UCSD-AML1 (cell line): Measurements from ENCODE around the gene ABCA7.
A peak's percentile ranks its signal among the peaks of the same experiment; 100 is the strongest.

Experiments used
- DNase-seq: peaks from one replicate; lab custom pipeline; 2025; ENCODE audit not compliant: unreplicated experiment; lab: John Stamatoyannopoulos, UW

The ABCA7 gene

DNA sequence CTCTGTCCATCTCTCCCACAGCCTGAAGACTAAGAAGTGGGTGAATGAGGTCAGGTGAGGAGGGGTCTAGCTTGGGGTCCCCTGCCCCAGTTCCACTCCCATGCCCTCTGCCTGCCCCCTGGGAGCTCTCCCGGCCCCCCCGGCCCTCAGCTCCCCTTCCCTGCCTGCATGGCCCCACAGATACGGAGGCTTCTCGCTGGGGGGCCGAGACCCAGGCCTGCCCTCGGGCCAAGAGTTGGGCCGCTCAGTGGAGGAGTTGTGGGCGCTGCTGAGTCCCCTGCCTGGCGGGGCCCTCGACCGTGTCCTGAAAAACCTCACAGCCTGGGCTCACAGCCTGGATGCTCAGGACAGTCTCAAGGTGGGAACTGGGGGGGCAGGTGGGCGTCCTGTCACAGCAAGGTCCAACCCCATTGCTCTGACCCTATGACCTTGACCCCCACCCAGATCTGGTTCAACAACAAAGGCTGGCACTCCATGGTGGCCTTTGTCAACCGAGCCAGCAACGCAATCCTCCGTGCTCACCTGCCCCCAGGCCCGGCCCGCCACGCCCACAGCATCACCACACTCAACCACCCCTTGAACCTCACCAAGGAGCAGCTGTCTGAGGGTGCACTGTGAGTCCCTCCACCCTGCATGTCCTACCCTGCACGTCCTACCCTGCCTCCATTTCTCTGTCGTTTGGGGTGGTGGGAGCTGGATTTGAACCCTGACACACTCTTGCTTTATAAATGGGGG, 16.1 kb downstream of the ABCA7 start:
- no peak for DNase-seq

GRCh38 chr19:1057176-1057855, 17.4 kb downstream of the ABCA7 start:
- DNase-seq: peak; percentile 39

DNA sequence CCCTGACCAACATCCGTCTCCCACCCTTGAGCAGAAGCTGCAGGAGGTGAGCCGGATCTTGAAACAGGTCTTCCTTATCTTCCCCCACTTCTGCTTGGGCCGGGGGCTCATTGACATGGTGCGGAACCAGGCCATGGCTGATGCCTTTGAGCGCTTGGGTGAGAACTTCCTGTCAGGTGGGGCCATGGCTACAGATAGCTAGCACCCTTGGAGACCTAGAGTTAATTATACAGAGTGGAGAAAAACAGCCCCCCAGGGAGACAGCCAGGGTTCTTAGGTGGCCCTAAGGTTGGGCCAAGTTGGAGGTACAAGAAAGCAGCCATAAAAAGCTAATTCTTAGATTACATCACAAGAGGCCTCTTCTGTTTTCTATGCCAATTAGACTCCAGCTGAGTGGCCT, 18.2 kb downstream of the ABCA7 start:
- no peak for DNase-seq

GRCh38 chr19:1060689-1061088, 20.8 kb downstream of the ABCA7 start:
- no peak for DNase-seq

DNA sequence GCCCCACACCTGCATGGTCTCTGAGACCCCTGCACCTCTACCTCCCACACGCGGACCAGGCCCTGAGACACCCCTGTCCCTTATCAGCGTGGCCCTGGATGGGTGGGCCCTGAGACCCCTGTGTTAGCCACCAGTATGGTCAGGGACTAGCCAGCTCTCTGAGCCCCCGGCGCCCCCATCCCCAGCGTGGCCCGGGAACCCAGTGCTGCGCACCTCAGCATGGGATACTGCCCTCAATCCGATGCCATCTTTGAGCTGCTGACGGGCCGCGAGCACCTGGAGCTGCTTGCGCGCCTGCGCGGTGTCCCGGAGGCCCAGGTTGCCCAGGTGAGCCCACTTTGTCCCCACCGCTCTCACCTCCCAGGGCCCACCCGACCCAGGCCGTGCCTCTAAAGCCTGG, 22.1 kb downstream of the ABCA7 start:
- DNase-seq: no peak

- DNase-seq: no peak
Observed at GRCh38 chr19:1062387-1063029, 22.6 kb downstream of the ABCA7 start.

- DNase-seq: no peak
Observed at GRCh38 chr19:1063030-1063908, 23.4 kb downstream of the ABCA7 start.

DNA sequence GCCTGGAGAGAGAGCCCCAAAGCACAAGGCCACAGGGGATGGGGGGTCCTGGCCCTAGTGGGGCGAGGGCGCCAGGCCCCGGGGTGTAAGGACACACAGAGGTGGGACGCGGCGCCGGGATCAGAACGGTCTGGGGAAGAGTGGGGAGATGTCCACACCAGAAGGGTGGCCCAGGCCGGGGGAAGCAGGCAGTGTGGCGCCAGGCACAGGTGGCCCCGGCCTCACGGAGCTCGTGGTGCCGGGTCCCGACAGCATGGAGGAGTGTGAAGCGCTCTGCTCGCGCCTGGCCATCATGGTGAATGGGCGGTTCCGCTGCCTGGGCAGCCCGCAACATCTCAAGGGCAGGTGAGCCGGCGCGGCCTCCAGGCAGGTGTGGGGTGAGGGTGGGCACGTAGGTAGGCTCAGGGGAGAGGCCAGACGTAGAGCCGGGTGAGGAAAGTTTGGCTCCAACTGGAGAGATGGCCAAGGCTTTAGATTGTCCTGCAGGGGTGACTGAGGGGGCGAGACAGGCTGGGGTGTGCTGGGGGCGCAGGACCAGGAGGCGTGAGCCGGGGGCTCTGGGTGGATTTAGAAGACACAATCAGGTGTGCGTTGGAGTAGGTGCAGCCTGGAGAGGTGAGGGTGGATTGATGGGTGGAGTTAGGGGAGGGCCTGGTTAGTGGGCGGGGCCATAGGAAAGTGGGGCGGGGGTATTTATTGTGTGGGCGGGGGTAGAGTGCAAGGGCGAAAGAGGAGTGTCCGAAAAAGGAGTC, 24.2 kb downstream of the ABCA7 start:
- DNase-seq: no peak

- DNase-seq: peak; percentile 67
Observed at GRCh38 chr19:1064661-1065605, 25.0 kb downstream of the ABCA7 start.

- no peak for DNase-seq
Observed at GRCh38 chr19:1065606-1066109, 25.8 kb downstream of the ABCA7 start.

- peak; percentile 29 for DNase-seq
Observed at GRCh38 chr19:1066251-1066747, 26.4 kb downstream of the ABCA7 start.

GRCh38 chr19:1066748-1067340, 26.9 kb downstream of the ABCA7 start, which contains the start of gene ARHGAP45:
Gene ARHGAP45 (plus strand): TSS chr19:1067167. CDS start chr19:1067406, 239 bp downstream.
- peak; percentile 82 for DNase-seq

DNA sequence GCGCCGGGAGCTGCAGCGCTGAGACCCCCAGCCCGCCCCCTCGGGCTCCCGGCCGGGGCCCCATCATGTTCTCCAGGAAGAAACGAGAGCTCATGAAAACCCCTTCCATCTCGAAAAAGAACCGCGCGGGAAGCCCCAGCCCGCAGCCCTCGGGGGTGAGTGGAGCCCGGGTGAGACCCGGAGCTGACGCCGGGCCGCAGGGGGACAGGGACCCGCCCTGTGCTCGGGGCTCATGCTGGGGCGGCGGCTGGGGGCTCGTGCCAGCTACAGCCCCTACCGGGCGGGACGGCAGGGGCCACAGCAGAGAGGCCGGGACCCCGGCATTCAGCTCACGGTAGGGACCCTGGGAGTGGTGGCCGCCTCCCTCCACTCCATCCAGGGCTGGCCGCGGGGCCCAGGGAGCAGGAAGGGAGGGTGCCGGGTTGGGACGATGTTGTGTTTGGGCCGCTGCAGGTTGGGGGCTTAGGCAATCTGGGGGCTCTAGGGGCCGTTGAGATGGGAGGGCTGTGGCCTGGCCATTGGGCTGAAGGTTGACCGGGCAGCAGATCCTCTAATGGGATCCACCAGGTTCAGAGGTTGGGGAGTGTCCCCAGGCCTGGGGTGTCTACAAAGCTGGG, 27.5 kb downstream of the ABCA7 start:
- no peak for DNase-seq

GRCh38 chr19:1068009-1069001, 28.4 kb downstream of the ABCA7 start:
- DNase-seq: peak; percentile 66

GRCh38 chr19:1069009-1069779, 29.3 kb downstream of the ABCA7 start:
- DNase-seq: peak; percentile 90

- no peak for DNase-seq
Observed at GRCh38 chr19:1070576-1070930, 30.6 kb downstream of the ABCA7 start.
